ENCODE measurements around the gene DKK1.
A peak's percentile ranks its signal among the peaks of the same experiment; 100 is the strongest.

Gene DKK1

GRCh38 chr10:52313933-52314821, at the start of gene DKK1:
Gene DKK1, plus strand, starts transcription at chr10:52314281. Its CDS starts 154 bp downstream, at chr10:52314435.
- peak; percentile 43 for DNase-seq

GRCh38 chr10:52265131-52265926, 48.8 kb upstream of the DKK1 start:
- DNase-seq: no peak

- no peak for DNase-seq
These were observed 47.2 kb upstream of the DKK1 start for GRCh38 chr10:52266858-52267257.

GRCh38 chr10:52268790-52269189, 45.3 kb upstream of the DKK1 start:
- no peak for DNase-seq

- DNase-seq: no peak
These were observed 44.8 kb upstream of the DKK1 start for GRCh38 chr10:52269233-52269632.

GRCh38 chr10:52276163-52276562, 37.9 kb upstream of the DKK1 start:
- no peak for DNase-seq

GRCh38 chr10:52276986-52277385, 37.1 kb upstream of the DKK1 start:
- no peak for DNase-seq

GRCh38 chr10:52279546-52279945, 34.5 kb upstream of the DKK1 start:
- DNase-seq: no peak

- DNase-seq: no peak
These were observed 34.0 kb upstream of the DKK1 start for GRCh38 chr10:52280051-52280450.

GRCh38 chr10:52283174-52283573, 30.9 kb upstream of the DKK1 start:
- DNase-seq: no peak

GRCh38 chr10:52284416-52285013, 29.6 kb upstream of the DKK1 start:
- no peak for DNase-seq

GRCh38 chr10:52287866-52288265, 26.2 kb upstream of the DKK1 start:
- no peak for DNase-seq

- DNase-seq: no peak
These were observed 16.3 kb upstream of the DKK1 start for GRCh38 chr10:52297747-52298146.

GRCh38 chr10:52300599-52301277, 13.3 kb upstream of the DKK1 start:
- DNase-seq: no peak

GRCh38 chr10:52308251-52309031, 5.6 kb upstream of the DKK1 start:
- DNase-seq: peak; percentile 76

GRCh38 chr10:52312942-52313255, 1.2 kb upstream of the DKK1 start:
- peak; percentile 21 for DNase-seq

- DNase-seq: peak; percentile 28
These were observed 687 bp upstream of the DKK1 start for GRCh38 chr10:52313256-52313932.

GRCh38 chr10:52314822-52315552, 906 bp downstream of the DKK1 start:
- peak; percentile 15 for DNase-seq

GRCh38 chr10:52316001-52316400, 1.9 kb downstream of the DKK1 start:
- DNase-seq: no peak

- DNase-seq: no peak
These were observed 2.4 kb downstream of the DKK1 start for GRCh38 chr10:52316500-52316899.

- no peak for DNase-seq
These were observed 4.1 kb downstream of the DKK1 start for GRCh38 chr10:52318136-52318701.

All from NCI-H2227 treated with DMSO at 0.1 percent for 48 hours (cell line).